Measurements from ENCODE around the gene NDUFS7. TPM values are rescaled to one million over a fixed set of nuclear protein-coding genes. Genes with fewer than 3 reads are reported as not detected.

Gene NDUFS7
- total and polyA plus RNA-seq, 9 of the 15 experiments (the other 6 are each of a cell fraction or from before 2014, with no cell fraction given) = 6.0 to 271 (median 60.6) TPM

DNA sequence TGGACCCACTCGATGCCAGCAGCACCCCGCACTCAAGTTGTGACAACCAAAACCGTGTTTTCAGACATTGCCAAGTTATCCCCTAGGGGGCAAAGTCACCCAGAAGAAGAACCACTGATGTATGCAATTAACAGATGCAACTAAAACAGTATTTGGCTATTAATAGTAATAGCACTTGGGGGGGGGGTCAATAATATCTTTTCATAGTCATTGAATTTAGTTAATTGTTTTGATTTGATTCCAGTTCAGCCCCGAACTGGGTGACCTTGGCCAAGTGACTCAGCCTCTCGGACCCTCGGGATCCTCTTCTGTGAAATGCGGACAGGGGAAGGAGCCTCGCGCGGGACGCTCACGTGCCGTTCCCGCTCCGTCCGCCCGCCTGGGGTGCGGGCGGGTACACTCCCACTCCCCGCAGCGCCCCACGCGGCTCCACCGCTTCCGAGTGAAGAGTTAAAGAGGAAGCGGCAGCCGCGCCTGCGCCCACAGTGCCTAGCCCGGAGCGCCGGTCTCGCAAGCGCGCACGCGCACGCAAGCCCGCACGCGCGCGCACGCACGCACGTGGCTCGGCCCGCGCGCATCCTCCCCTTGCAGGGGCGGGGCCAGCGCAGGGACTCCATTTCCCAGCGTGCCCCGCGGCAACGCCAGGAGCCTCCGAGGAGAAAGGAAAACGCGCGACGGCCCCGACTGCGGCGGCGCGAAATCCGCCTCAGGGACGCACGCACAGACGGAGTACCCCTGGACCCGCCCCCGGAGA is 23.2 kb downstream of the NDUFS7 start (continued):
- TF ChIP-seq, protein P1, sequence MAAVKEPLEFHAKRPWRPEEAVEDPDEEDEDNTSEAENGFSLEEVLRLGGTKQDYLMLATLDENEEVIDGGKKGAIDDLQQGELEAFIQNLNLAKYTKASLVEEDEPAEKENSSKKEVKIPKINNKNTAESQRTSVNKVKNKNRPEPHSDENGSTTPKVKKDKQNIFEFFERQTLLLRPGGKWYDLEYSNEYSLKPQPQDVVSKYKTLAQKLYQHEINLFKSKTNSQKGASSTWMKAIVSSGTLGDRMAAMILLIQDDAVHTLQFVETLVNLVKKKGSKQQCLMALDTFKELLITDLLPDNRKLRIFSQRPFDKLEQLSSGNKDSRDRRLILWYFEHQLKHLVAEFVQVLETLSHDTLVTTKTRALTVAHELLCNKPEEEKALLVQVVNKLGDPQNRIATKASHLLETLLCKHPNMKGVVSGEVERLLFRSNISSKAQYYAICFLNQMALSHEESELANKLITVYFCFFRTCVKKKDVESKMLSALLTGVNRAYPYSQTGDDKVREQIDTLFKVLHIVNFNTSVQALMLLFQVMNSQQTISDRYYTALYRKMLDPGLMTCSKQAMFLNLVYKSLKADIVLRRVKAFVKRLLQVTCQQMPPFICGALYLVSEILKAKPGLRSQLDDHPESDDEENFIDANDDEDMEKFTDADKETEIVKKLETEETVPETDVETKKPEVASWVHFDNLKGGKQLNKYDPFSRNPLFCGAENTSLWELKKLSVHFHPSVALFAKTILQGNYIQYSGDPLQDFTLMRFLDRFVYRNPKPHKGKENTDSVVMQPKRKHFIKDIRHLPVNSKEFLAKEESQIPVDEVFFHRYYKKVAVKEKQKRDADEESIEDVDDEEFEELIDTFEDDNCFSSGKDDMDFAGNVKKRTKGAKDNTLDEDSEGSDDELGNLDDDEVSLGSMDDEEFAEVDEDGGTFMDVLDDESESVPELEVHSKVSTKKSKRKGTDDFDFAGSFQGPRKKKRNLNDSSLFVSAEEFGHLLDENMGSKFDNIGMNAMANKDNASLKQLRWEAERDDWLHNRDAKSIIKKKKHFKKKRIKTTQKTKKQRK (IDR thresholded peaks at IDR 0.05; ENCODE audit: borderline replicate concordance, low read depth, low read length) = no peak
- TF ChIP-seq EWSR1 (IDR thresholded peaks at IDR 0.05; ENCODE audit: borderline replicate concordance, low read depth, partially characterized antibody) (no peak), ZNF444 (CRISPR knock-in tag; IDR thresholded peaks at IDR 0.05) (no peak), TCF7 (IDR thresholded peaks at IDR 0.05; ENCODE audit: borderline replicate concordance) (peak; percentile 22; the same call in 1 of the 2 replicates), ZNF79 (CRISPR knock-in tag; IDR thresholded peaks at IDR 0.05; ENCODE audit: low read depth) (no peak)
- TF ChIP-seq, protein P2, sequence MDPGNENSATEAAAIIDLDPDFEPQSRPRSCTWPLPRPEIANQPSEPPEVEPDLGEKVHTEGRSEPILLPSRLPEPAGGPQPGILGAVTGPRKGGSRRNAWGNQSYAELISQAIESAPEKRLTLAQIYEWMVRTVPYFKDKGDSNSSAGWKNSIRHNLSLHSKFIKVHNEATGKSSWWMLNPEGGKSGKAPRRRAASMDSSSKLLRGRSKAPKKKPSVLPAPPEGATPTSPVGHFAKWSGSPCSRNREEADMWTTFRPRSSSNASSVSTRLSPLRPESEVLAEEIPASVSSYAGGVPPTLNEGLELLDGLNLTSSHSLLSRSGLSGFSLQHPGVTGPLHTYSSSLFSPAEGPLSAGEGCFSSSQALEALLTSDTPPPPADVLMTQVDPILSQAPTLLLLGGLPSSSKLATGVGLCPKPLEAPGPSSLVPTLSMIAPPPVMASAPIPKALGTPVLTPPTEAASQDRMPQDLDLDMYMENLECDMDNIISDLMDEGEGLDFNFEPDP (CRISPR knock-in tag; IDR thresholded peaks at IDR 0.05) = no peak
- TF ChIP-seq, protein P3, sequence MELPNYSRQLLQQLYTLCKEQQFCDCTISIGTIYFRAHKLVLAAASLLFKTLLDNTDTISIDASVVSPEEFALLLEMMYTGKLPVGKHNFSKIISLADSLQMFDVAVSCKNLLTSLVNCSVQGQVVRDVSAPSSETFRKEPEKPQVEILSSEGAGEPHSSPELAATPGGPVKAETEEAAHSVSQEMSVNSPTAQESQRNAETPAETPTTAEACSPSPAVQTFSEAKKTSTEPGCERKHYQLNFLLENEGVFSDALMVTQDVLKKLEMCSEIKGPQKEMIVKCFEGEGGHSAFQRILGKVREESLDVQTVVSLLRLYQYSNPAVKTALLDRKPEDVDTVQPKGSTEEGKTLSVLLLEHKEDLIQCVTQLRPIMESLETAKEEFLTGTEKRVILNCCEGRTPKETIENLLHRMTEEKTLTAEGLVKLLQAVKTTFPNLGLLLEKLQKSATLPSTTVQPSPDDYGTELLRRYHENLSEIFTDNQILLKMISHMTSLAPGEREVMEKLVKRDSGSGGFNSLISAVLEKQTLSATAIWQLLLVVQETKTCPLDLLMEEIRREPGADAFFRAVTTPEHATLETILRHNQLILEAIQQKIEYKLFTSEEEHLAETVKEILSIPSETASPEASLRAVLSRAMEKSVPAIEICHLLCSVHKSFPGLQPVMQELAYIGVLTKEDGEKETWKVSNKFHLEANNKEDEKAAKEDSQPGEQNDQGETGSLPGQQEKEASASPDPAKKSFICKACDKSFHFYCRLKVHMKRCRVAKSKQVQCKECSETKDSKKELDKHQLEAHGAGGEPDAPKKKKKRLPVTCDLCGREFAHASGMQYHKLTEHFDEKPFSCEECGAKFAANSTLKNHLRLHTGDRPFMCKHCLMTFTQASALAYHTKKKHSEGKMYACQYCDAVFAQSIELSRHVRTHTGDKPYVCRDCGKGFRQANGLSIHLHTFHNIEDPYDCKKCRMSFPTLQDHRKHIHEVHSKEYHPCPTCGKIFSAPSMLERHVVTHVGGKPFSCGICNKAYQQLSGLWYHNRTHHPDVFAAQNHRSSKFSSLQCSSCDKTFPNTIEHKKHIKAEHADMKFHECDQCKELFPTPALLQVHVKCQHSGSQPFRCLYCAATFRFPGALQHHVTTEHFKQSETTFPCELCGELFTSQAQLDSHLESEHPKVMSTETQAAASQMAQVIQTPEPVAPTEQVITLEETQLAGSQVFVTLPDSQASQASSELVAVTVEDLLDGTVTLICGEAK (IDR thresholded peaks at IDR 0.05) = peak; percentile 50; the same call in 1 of the 2 replicates
- TF ChIP-seq, protein P3 (CRISPR knock-in tag; IDR thresholded peaks at IDR 0.05) = no peak
